AG20443 (cell line): Measurements from ENCODE around the gene ECSCR.
"Not testable (repeated sequence)": the region's sequence is repeated elsewhere in the genome, so short reads cannot be mapped to it uniquely, and the experiment has no call there.

Experiments used
- DNase-seq: peaks from one replicate; pipeline ENCODE4 v3.0.0; 2012; ENCODE audit warnings: low spot score, mixed read lengths

The ECSCR gene

DNA sequence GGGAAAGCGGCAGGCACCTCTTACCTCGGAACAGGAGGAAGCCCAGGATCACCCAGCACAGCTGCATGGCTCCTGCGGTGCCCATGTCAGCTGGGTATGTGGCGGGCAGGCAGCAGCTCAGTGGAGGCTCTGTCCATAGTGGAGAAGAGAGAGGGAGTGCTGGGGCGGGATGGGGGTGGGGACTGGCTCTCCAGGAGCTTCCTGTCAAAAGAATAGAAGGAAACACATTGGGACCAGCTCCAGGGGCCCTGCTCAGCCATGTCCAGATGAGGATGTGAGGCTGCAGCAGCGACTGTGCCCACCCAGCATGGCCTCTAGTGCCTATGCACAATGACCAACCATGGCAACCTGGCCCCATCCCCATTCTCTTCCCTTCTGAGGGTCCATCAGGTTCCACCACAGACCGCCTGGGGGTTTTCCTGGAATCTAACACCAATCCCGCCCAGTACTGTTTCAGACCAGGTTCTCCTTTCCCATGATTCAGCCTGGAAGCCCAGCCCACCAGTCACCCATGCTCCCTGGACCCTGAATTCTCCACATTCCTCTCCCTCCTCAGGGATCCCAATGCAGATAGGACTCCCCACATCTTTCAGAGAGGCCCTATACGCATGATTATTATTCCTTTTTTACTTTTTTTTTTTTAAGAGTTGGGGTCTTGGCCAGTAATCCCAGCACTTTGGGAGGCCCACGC lies at the start of gene ECSCR:
Gene ECSCR (minus strand): TSS at position 158 of the 691 bp plus-strand sequence. CDS start 73 bp downstream, at position 85.
- DNase-seq: no peak

DNA sequence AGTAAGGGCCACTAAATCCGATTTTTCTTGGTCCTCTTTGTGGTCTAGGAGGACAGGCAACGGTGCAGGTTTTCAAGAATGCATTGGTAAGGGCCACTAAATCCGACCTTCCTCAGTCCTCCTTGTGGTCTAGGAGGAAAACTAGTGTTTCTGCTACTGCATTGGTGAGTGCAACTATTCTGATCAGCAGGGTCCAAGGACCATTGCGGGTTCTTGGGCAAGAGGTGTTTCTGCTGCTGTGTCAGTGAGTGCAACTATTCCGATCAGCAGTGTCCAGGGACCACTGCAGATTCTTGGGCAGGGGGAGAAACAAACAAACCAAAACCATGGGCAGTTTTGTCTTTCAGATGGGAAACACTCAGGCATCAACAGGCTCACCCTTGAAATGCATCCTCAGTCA lies 42.2 kb upstream of the ECSCR start:
- not testable (repeated sequence) for DNase-seq

DNA sequence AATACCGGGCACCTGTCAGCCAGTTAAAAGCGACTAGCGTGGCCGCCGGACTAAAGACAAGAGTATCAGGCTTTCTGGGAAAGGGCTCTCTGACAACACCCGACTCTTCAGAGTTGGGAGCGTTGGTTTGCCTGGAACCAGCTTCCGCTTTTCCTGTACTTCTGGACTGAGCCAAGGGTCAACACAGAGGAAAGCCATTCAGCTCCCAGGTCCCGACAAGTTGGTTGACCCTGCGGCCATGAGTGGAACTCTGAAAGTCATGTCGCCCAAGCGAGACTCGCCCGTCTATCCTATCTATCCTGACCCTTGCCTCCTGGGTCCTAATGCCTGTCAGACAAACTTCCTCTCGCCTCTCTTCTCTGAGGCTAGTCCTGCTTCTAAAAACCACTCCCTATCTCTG lies 41.3 kb upstream of the ECSCR start:
- not testable (repeated sequence) for DNase-seq

DNA sequence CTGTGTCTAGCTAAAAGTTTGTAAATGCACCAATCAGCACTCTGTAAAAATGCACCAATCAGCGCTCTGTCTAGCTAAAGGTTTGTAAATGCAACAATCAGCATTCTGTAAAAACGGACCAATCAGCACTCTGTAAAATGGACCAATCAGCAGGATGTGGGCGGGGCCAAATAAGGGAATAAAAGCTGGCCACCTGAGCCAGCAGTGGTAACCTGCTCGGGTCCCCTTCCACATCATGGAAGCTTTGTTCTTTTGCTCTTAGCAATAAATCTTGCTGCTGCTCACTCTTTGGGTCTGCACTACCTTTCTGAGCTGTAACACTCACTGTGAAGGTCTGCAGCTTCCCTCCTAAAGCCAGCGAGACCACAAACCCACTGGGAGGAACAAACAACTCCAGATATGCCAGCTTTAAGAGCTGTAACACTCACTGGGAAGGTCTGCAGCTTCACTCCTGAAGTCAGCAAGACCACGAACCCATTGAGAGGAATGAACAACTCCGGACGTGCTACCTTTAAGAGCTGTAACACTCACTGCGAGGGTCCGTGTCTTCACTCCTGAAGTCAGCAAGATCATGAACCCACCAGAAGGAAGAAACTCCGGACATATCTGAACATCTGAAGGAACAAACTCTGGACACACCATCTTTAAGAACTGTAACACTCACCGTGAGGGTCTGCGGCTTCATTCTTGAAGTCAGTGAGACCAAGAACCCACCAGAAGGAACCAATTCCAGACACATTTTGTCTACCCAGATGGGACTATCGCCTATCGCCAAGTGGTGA lies 40.7 kb upstream of the ECSCR start:
- not testable (repeated sequence) for DNase-seq

GRCh38 chr5:139501381-139501780 lies 38.8 kb upstream of the ECSCR start:
- no peak for DNase-seq

- peak; percentile 8 for DNase-seq
Observed at GRCh38 chr5:139495638-139496435, 33.3 kb upstream of the ECSCR start.

DNA sequence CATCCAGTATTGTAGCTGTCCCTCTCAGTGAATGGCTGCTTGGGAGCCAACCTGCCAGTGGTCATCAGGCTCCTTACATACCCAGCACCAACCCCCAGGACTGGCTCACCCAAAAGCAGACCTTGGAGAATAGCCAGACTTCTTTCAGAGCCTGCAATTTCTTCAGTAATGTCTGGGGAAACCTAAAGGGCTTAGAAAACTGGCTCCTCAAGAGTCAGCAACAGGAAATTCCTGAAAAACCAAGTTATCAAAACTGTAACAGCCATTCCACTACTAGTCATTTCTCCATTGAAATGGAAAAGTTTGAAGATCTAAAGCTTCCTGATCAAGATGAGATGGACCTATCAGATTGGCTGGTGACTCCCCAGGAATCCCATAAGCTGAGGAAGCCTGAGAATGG lies 32.3 kb upstream of the ECSCR start:
- DNase-seq: peak; percentile 9

DNA sequence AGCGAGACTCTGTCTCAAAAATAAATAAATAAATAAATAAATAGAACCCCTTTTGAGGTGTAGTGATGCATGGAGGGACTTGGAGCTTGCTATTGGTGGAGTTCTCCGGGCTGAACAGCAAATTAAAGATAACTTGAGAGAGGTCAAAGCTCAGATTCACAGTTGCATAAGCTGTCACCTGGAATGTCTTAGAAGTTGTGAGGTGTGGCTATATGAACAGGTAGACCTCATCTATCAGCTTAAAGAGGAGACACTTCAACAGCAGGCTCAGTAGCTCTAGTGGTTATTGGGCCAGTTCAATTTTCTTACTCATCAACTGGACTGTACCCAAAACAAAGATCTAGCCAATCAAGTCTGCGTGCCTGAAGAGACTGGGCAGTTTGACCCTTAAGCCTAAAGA lies 31.7 kb upstream of the ECSCR start:
- DNase-seq: no peak

GRCh38 chr5:139492700-139493192 lies 30.2 kb upstream of the ECSCR start:
- peak; percentile 59 for DNase-seq

DNA sequence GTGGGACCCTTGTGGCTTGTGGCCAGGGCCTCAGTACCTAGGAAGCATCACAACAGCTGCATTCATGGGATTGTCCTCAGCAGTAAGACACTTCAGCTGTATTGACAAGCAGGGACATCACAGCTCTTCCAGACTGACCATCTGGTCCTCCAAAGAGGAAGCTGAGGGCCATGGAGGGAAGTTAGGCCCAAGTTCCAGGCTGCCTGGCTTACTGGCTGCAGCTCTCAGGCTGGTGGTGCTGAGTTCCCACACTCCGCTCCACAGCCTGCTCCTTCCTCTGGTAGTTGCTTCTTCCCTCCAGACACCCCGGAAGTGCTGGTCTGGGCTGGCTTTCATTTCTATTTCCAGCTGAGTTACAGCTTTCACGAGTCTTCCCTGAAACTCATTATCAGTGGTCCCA lies 25.7 kb upstream of the ECSCR start:
- DNase-seq: no peak

- DNase-seq: no peak
Observed at GRCh38 chr5:139486201-139486600, 23.7 kb upstream of the ECSCR start.

- DNase-seq: not testable (repeated sequence)
Observed at GRCh38 chr5:139482890-139483208, 20.3 kb upstream of the ECSCR start.

DNA sequence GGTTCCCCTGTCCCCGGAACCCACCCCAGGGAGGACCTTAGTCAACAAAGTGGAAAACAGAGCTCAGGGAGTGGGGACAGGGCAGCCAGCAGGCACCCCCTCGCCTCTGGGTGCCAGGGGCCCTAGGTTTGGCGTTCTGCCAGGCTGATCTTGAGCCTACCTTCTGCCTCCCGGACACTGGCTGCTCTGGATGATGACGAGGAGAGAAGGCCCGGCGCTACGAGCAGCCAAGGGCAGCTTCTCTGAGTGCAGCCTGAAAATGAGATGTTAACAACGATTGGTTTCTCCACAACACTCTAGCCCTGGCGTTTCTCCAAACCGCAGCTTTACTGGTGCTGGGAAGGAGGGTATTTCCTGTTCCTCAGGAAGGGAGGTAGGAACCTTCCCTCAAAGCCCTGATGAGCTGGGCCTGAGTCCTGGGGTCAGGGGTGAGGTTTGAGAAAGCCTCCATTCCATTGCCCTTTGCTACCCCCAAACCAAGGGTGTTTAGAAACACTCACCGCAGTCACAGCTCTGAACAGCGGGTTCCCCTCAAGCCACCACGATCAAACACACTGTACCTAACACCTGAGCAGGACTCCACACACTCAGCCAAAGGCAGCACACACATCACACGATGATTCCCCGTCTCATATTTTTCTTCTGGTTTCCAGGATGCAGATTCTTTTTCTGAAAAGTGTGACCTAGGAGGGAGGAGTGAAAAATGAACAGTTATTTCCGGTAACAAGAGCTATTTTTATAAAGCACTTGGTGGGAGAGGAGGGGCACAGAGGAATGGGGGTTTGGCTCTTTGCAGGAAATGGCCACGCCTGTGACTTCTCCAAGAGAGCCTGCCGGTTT lies 19.7 kb upstream of the ECSCR start, which contains the start of gene STING1:
Gene STING1 (minus strand): TSS at position 709 of the 840 bp plus-strand sequence. CDS start 1,054 bp downstream, outside the sequence.
- peak; percentile 90 for DNase-seq

DNA sequence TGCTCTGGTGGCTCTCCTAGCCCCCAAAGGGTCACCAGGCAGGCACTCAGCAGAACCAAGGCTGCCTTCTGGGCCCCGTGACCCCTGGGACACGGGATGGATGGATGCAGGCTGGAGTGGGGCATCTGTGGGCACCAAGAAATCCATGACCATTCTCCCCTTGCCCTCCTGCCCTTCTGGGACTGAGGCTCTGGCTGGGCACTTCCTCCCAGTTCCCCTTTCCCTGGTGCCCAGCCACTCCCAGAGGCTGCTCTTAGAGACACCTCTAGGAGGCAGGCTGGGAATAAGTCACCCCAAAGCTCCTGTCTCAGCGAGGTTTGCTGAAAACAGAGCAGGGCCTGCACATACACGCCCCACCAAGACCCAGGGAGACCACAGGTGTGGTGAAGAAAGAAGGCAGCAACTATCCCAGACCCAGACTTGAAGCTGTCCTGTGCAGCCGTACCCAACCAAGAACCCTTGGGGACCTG lies 19.1 kb upstream of the ECSCR start:
- DNase-seq: peak; percentile 58

DNA sequence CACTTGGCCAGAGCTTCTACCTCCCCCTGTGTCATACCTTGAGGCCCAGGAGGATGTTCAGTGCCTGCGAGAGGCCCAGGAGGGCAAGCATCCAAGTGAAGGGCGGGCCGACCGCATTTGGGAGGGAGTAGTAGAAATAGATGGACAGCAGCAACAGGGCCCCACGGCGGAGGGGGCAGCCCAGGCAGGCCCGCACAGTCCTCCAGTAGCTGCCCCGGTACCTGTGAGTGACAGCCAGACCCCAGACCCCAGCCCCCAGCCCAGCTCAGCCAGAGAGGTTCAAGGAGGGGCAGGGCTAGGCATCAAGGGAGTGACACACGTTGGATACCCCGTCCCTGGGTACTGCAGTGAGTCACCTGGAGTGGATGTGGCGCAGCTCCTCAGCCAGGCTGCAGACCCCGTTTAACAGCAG lies 18.6 kb upstream of the ECSCR start:
- peak; percentile 61 for DNase-seq

- DNase-seq: not testable (repeated sequence)
Observed at GRCh38 chr5:139479729-139480128, 17.2 kb upstream of the ECSCR start.

- DNase-seq: not testable (repeated sequence)
Observed at GRCh38 chr5:139478657-139479423, 16.3 kb upstream of the ECSCR start.

DNA sequence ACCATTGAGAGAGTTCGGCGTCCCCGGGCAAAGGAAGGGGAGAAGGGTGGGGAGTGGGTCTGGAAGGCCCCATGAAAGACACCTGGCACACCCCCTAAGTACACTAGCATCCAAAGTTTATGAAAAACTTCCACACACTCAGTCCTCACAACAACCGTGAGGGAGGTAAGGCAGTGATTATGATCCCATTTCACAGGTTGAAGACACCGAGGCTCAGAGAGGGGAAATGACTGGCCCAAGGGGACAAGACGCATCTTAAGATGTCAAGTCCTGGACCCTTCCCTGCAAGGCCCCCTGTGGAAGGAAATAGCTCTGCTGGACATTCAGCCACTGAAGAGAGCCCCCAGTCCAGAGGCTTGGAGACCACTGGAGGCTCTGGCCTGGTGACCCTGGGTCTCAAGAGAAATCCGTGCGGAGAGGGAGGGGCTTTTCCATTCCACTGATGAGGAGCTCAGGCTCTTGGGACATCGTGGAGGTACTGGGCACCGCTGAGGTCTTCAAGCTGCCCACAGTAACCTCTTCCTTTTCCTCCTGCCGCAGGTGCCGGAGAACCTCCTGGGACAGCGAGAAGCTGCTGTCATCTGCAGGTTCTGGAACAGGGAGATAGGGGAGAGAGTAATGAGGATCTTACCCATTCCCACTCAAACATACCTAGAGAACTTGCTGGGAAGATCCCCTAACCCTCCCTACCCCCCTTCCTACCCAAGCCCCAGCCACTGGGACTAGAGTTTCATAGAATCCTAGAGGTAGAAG lies 13.5 kb upstream of the ECSCR start:
- no peak for DNase-seq

GRCh38 chr5:139474890-139475791 lies 12.6 kb upstream of the ECSCR start:
- DNase-seq: peak; percentile 60
